Upper lobe of right lung (tissue), 1 donor: ENCODE measurements around the gene IL11RA. TPM values are rescaled to one million over a fixed set of nuclear protein-coding genes. Genes with fewer than 3 reads are reported as not detected.

Source experiments
- ATAC-seq: fragments of 200-7000 bp; cut with Tn5 transposase; one replicate; pipeline ENCODE4 v1.9.1; 2020; ENCODE audit warnings: mild to moderate bottlenecking, moderate library complexity
- DNase-seq: peaks from one replicate; pipeline ENCODE4 v3.0.0-alpha.2; 2020
- H3K27ac ChIP-seq: fragments of 200-600 bp; one replicate; pipeline ENCODE4 v1.8.0; 2022
- H3K27me3 ChIP-seq: fragments of 200-600 bp; one replicate; pipeline ENCODE4 v1.8.0; 2022; ENCODE audit warnings: mild to moderate bottlenecking
- H3K36me3 ChIP-seq: fragments of 200-600 bp; one replicate; pipeline ENCODE4 v1.8.0; 2022
- H3K4me1 ChIP-seq: fragments of 200-600 bp; one replicate; pipeline ENCODE4 v1.8.0; 2022
- H3K4me3 ChIP-seq: fragments of 200-600 bp; one replicate; pipeline ENCODE4 v1.8.0; 2022; ENCODE audit warnings: mild to moderate bottlenecking
- H3K9me3 ChIP-seq: fragments of 200-600 bp; one replicate; pipeline ENCODE4 v1.8.0; 2022
- CTCF ChIP-seq: fragments of 200-600 bp; IDR thresholded peaks from one replicate; pipeline ENCODE4 v1.8.0; 2022; ENCODE audit warnings: antibody characterized with exemption
- intact Hi-C: fragments of 100-400 bp; cut with DNase I; formaldehyde crosslinking; loops from one replicate; pipeline ENCODE4 v1.11.0; 2022
- total RNA-seq: library from RNA; stranded (reverse); fragmentation: NEBNext Ultra II Directional; extraction: Animal tissue kit (Norgen Biotek cat#: 25700); gene quantifications from one replicate; pipeline ENCODE4 v1.2.1, GENCODE V29; 2021
- donor health status: DM: no; HTN: yes; CAD: no; lungs with severe emphysema.

Gene IL11RA
- total RNA-seq, 1 donor from 2014 or later: 18.7 TPM

GRCh38 chr9:34647651-34648050 lies 4.3 kb upstream of the IL11RA start:
- ATAC-seq: no peak
- intact Hi-C loops: no loop called here
- peak overlapping the region; percentile 86 for H3K27ac ChIP-seq

GRCh38 chr9:34648673-34649072 lies 3.3 kb upstream of the IL11RA start:
- Histone ChIP-seq H3K4me3 (no peak overlapping the region), H3K36me3 (peaks cover 18% of the 10 kb centered on the region), H3K4me1 (peaks cover 40% of the 10 kb centered on the region), H3K9me3 (no peaks in the 10 kb centered on the region), H3K27ac (no peak overlapping the region), H3K27me3 (no peaks in the 10 kb centered on the region)
- DNase-seq (no peak), ATAC-seq (no peak)
- no peak for TF ChIP-seq CTCF
- intact Hi-C loops: no loop called here

More at GRCh38 chr9:34647651-34648050, 4.3 kb upstream of the IL11RA start:
- Histone ChIP-seq H3K4me3 (peak overlapping the region; percentile 81), H3K36me3 (peaks cover 18% of the 10 kb centered on the region), H3K4me1 (peaks cover 31% of the 10 kb centered on the region), H3K9me3 (no peaks in the 10 kb centered on the region), H3K27me3 (no peaks in the 10 kb centered on the region)
- no peak for TF ChIP-seq CTCF
- no peak for DNase-seq

GRCh38 chr9:34650816-34651215 lies 1.2 kb upstream of the IL11RA start:
- no peak overlapping the region for H3K27ac ChIP-seq
- DNase-seq (no peak), ATAC-seq (no peak)
- intact Hi-C loops: no loop called here
- H3K4me3 ChIP-seq: no peak overlapping the region
- H3K27me3 ChIP-seq: no peaks in the 10 kb centered on the region
- H3K36me3 ChIP-seq: peaks cover 18% of the 10 kb centered on the region
- TF ChIP-seq CTCF: no peak
- H3K4me1 ChIP-seq: peaks cover 52% of the 10 kb centered on the region
- H3K9me3 ChIP-seq: no peaks in the 10 kb centered on the region

- Histone ChIP-seq H3K4me1 (peaks cover 48% of the 10 kb centered on the region), H3K36me3 (peaks cover 18% of the 10 kb centered on the region), H3K9me3 (no peaks in the 10 kb centered on the region), H3K4me3 (peak overlapping the region; percentile 47), H3K27me3 (no peaks in the 10 kb centered on the region), H3K27ac (peak overlapping the region; percentile 82)
- intact Hi-C loops: no loop called here
- ATAC-seq: no peak
- TF ChIP-seq CTCF: no peak
- no peak for DNase-seq
Observed at GRCh38 chr9:34651321-34651720, 664 bp upstream of the IL11RA start.

GRCh38 chr9:34652602-34653000 lies 616 bp downstream of the IL11RA start:
- peaks cover 18% of the 10 kb centered on the region for H3K36me3 ChIP-seq
- no peak for TF ChIP-seq CTCF
- H3K9me3 ChIP-seq: no peaks in the 10 kb centered on the region
- no peak for ATAC-seq
- no peak for DNase-seq
- H3K27ac ChIP-seq: peak overlapping the region; percentile 82
- no peaks in the 10 kb centered on the region for H3K27me3 ChIP-seq
- peak overlapping the region; percentile 47 for H3K4me3 ChIP-seq
- H3K4me1 ChIP-seq: peaks cover 42% of the 10 kb centered on the region
- intact Hi-C loops: no loop called here
